Mucosa of stomach (tissue), 1 donor: Measurements from ENCODE around the gene ANKRD55.
"Not testable (repeated sequence)": the region's sequence is repeated elsewhere in the genome, so short reads cannot be mapped to it uniquely, and the experiment has no call there.

Experiments
- H3K27me3 ChIP-seq: one replicate; pipeline ENCODE4 v1.7.0; 2013; ENCODE audit warnings: mild to moderate bottlenecking, low read length; ENCODE audit not compliant: control insufficient read depth, insufficient read depth
- H3K36me3 ChIP-seq: one replicate; pipeline ENCODE4 v1.7.0; 2013; ENCODE audit warnings: low read length; ENCODE audit not compliant: control insufficient read depth, insufficient read depth
- H3K4me1 ChIP-seq: one replicate; pipeline ENCODE4 v1.7.0; 2013; ENCODE audit warnings: mild to moderate bottlenecking, low read length; ENCODE audit not compliant: control insufficient read depth, insufficient read depth
- H3K4me3 ChIP-seq: one replicate; pipeline ENCODE4 v1.7.0; 2013; ENCODE audit warnings: low read length
- H3K9ac ChIP-seq: one replicate; pipeline ENCODE4 v1.7.0; 2013; ENCODE audit warnings: mild to moderate bottlenecking, low read length, moderate library complexity
- H3K9me3 ChIP-seq: one replicate; pipeline ENCODE4 v1.7.0; 2013; ENCODE audit warnings: mild to moderate bottlenecking, low read length, moderate library complexity; ENCODE audit not compliant: control insufficient read depth
- donor health status: Pancreatic carcinoma.

The ANKRD55 gene

GRCh38 chr5:56223298-56223697, 9.8 kb downstream of the ANKRD55 start:
- not testable (repeated sequence) for H3K9ac ChIP-seq, H3K27me3 ChIP-seq, H3K9me3 ChIP-seq, H3K36me3 ChIP-seq, H3K4me3 ChIP-seq, H3K4me1 ChIP-seq

- H3K4me3 ChIP-seq, H3K27me3 ChIP-seq, H3K9ac ChIP-seq, H3K9me3 ChIP-seq, H3K4me1 ChIP-seq, H3K36me3 ChIP-seq: not testable (repeated sequence)
These were observed 11.5 kb downstream of the ANKRD55 start for GRCh38 chr5:56221601-56222000.

GRCh38 chr5:56215019-56215830, 17.9 kb downstream of the ANKRD55 start:
- Histone ChIP-seq H3K9ac (no peak overlapping the region), H3K4me1 (no peaks in the 10 kb centered on the region), H3K36me3 (no peaks in the 10 kb centered on the region), H3K9me3 (no peaks in the 10 kb centered on the region), H3K27me3 (no peaks in the 10 kb centered on the region), H3K4me3 (no peak overlapping the region)

GRCh38 chr5:56213886-56214535, 19.1 kb downstream of the ANKRD55 start:
- H3K4me1 ChIP-seq, H3K36me3 ChIP-seq, H3K9me3 ChIP-seq, H3K27me3 ChIP-seq, H3K9ac ChIP-seq, H3K4me3 ChIP-seq: not testable (repeated sequence)

- H3K4me1 ChIP-seq: no peaks in the 10 kb centered on the region
- H3K9me3 ChIP-seq: no peaks in the 10 kb centered on the region
- H3K4me3 ChIP-seq: no peak overlapping the region
- no peaks in the 10 kb centered on the region for H3K36me3 ChIP-seq
- H3K27me3 ChIP-seq: no peaks in the 10 kb centered on the region
- H3K9ac ChIP-seq: no peak overlapping the region
These were observed 20.8 kb downstream of the ANKRD55 start for GRCh38 chr5:56212130-56212879.

- no peaks in the 10 kb centered on the region for H3K36me3 ChIP-seq
- H3K4me1 ChIP-seq: no peaks in the 10 kb centered on the region
- H3K9ac ChIP-seq: no peak overlapping the region
- no peaks in the 10 kb centered on the region for H3K27me3 ChIP-seq
- H3K9me3 ChIP-seq: no peaks in the 10 kb centered on the region
- no peak overlapping the region for H3K4me3 ChIP-seq
These were observed 21.7 kb downstream of the ANKRD55 start for GRCh38 chr5:56211298-56211865.

- Histone ChIP-seq H3K4me3 (no peak overlapping the region), H3K9me3 (no peaks in the 10 kb centered on the region), H3K27me3 (no peaks in the 10 kb centered on the region), H3K4me1 (no peaks in the 10 kb centered on the region), H3K9ac (no peak overlapping the region), H3K36me3 (no peaks in the 10 kb centered on the region)
These were observed 24.4 kb downstream of the ANKRD55 start for GRCh38 chr5:56208681-56209080.

- Histone ChIP-seq H3K4me1 (no peaks in the 10 kb centered on the region), H3K9me3 (no peaks in the 10 kb centered on the region), H3K36me3 (no peaks in the 10 kb centered on the region), H3K4me3 (no peak overlapping the region), H3K27me3 (no peaks in the 10 kb centered on the region), H3K9ac (no peak overlapping the region)
These were observed 25.6 kb downstream of the ANKRD55 start for GRCh38 chr5:56207537-56207936.

- Histone ChIP-seq H3K36me3 (no peaks in the 10 kb centered on the region), H3K4me1 (no peaks in the 10 kb centered on the region), H3K9me3 (no peaks in the 10 kb centered on the region), H3K4me3 (no peak overlapping the region), H3K9ac (no peak overlapping the region), H3K27me3 (no peaks in the 10 kb centered on the region)
These were observed 26.8 kb downstream of the ANKRD55 start for GRCh38 chr5:56206126-56206910.

DNA sequence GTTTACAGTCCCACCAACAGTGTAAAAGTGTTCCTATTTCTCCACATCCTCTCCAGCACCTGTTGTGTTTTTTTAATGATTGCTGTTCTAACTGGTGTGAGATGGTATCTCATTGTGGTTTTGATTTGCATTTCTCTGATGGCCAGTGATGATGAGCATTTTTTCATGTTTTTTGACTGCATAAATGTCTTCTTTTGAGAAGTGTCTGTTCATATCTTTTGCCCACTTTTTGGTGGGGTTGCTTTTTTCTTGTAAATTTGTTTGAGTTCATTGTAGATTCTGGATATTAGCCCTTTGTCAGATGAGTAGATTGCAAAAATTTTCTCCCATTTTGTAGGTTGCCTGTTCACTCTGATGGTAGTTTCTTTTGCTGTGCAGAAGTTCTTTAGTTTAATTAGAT, 29.2 kb downstream of the ANKRD55 start:
- not testable (repeated sequence) for H3K27me3 ChIP-seq, H3K36me3 ChIP-seq, H3K9ac ChIP-seq, H3K4me1 ChIP-seq, H3K9me3 ChIP-seq, H3K4me3 ChIP-seq

- H3K36me3 ChIP-seq: no peaks in the 10 kb centered on the region
These were observed 30.6 kb downstream of the ANKRD55 start for GRCh38 chr5:56202483-56202882.

More at GRCh38 chr5:56202483-56202882, 30.6 kb downstream of the ANKRD55 start:
- Histone ChIP-seq H3K9ac (no peak overlapping the region), H3K9me3 (no peaks in the 10 kb centered on the region), H3K27me3 (no peaks in the 10 kb centered on the region), H3K4me3 (no peak overlapping the region), H3K4me1 (no peaks in the 10 kb centered on the region)
